Endothelial cell of umbilical vein (primary cell): ENCODE data around the gene TPK1. TPM values are rescaled to one million over a fixed set of nuclear protein-coding genes. Genes with fewer than 3 reads are reported as not detected.

Experiments
- BruUV-seq: library from RNA; stranded (reverse); fragments of 400-500 nt; replicated peaks from 2 replicates; lab custom pipeline; 2021; lab: Mats Ljungman, UMichigan
- CTCF ChIA-PET: fragments of 300-600, 350-600 bp; sonication (Branson Sonifier 250); formaldehyde crosslinking; loops from one replicate; lab custom pipeline; 2021; ENCODE audit warnings: antibody characterized with exemption, inconsistent platforms; lab: Charles Lee
- POLR2A ChIA-PET: fragments of 300-600, 350-600 bp; sonication (Branson Sonifier 250); formaldehyde crosslinking; loops from one replicate; lab custom pipeline; 2021; ENCODE audit warnings: antibody characterized with exemption, inconsistent platforms; lab: Charles Lee
- DNase-seq: peaks from one replicate; pipeline ENCODE4 v3.0.0-alpha.2; 2011; ENCODE audit warnings: low read depth, low spot score
- FAIRE-seq: peaks from 2 replicates; lab custom pipeline; 2011; peaks lifted over from hg19 to GRCh38; lab: Jason Lieb, UNC
- H2AFZ ChIP-seq: 2 replicates; pipeline ENCODE4 v1.6.0; 2012; ENCODE audit warnings: low read depth, low read length, control low read depth, inconsistent platforms
- H3K27ac ChIP-seq: 2 replicates; pipeline ENCODE4 v1.5.1; 2011; ENCODE audit warnings: low read depth, mild to moderate bottlenecking, control low read depth, low read length, moderate library complexity; ENCODE audit not compliant: insufficient read depth
- H3K27me3 ChIP-seq, 2 experiments: 2 replicates each; pipeline versions ENCODE4 v1.6.0 to v1.6.1; 2011; ENCODE audit warnings: low read length in 2 of 2, mixed read lengths in 1 of 2; ENCODE audit not compliant: control insufficient read depth in 2 of 2, insufficient read depth in 2 of 2
- H3K36me3 ChIP-seq, 2 experiments: 2 replicates in 1 of 2; 3 replicates in 1 of 2; pipeline ENCODE4 v1.5.1; 2011; ENCODE audit warnings: low read length in 2 of 2, mild to moderate bottlenecking in 1 of 2, moderate library complexity in 1 of 2; ENCODE audit not compliant: control insufficient read depth in 2 of 2, insufficient read depth in 2 of 2; ENCODE audit errors: extremely low read depth in 1 of 2
- H3K4me1 ChIP-seq: 3 replicates; pipeline ENCODE4 v1.5.1; 2011; ENCODE audit warnings: mild to moderate bottlenecking, low read length; ENCODE audit not compliant: control insufficient read depth, insufficient read depth; ENCODE audit errors: extremely low read depth
- H3K4me2 ChIP-seq: 2 replicates; pipeline ENCODE4 v1.6.1; 2011; ENCODE audit warnings: low read length, control low read depth, mixed read lengths; ENCODE audit not compliant: insufficient read depth
- H3K4me3 ChIP-seq, 3 experiments: fragments of 200-600 bp in 1 of 3; sonication (generic), shearing (Covaris generic) in 1 of 3; replicated peaks in 1 of 3; 2 replicates each; pipeline ENCODE4 v1.5.1; 2011 to 2016; ENCODE audit warnings: control low read depth in 3 of 3, low read length in 3 of 3, mild to moderate bottlenecking in 2 of 3, inconsistent platforms in 1 of 3, low read depth in 1 of 3, moderate library complexity in 1 of 3; ENCODE audit not compliant: insufficient read depth in 1 of 3
- H3K79me2 ChIP-seq: 2 replicates; pipeline ENCODE4 v1.6.0; 2012; ENCODE audit warnings: low read length, inconsistent platforms; ENCODE audit not compliant: control insufficient read depth, insufficient read depth
- H3K9ac ChIP-seq: replicated peaks from 2 replicates; pipeline ENCODE3; 2011; ENCODE audit warnings: low read length, control low read depth; ENCODE audit not compliant: insufficient read depth; ENCODE audit errors: extremely low read depth
- H3K9me1 ChIP-seq: replicated peaks from 3 replicates; pipeline ENCODE4 v1.6.0; 2011; ENCODE audit warnings: mild to moderate bottlenecking, low read length; ENCODE audit not compliant: control insufficient read depth, insufficient read depth; ENCODE audit errors: extremely low read depth
- H3K9me3 ChIP-seq: replicated peaks from 2 replicates; pipeline ENCODE4 v1.5.1; 2012; ENCODE audit warnings: low read length, inconsistent platforms; ENCODE audit not compliant: control insufficient read depth, insufficient read depth
- H4K20me1 ChIP-seq: replicated peaks from 2 replicates; pipeline ENCODE3; 2011; ENCODE audit warnings: mild to moderate bottlenecking, low read length; ENCODE audit not compliant: control insufficient read depth, insufficient read depth; ENCODE audit errors: extremely low read depth
- CTCF ChIP-seq, 2 donors: IDR thresholded peaks; 1 replicate in 1 of 2; 2 replicates in 1 of 2; pipeline ENCODE4 v1.5.1; 2011; ENCODE audit warnings: low read length in 2 of 2, mild to moderate bottlenecking in 2 of 2, moderate library complexity in 2 of 2, control low read depth in 1 of 2, inconsistent platforms in 1 of 2, low read depth in 1 of 2; ENCODE audit not compliant: insufficient read depth in 1 of 2; ENCODE audit errors: extremely low read depth in 1 of 2
- EZH2 ChIP-seq: IDR thresholded peaks from 2 replicates; pipeline ENCODE4 v1.6.1; 2012; ENCODE audit warnings: borderline replicate concordance, low read depth, mild to moderate bottlenecking, moderate library complexity, low read length, inconsistent platforms; ENCODE audit not compliant: severe bottlenecking
- FOS ChIP-seq: IDR thresholded peaks from 2 replicates; pipeline ENCODE4 v1.6.1; 2011; ENCODE audit warnings: mild to moderate bottlenecking, low read length, moderate library complexity, borderline replicate concordance; ENCODE audit not compliant: insufficient read depth
- GATA2 ChIP-seq: IDR thresholded peaks from 2 replicates; pipeline ENCODE4 v1.7.0; 2011; ENCODE audit warnings: low read depth, mild to moderate bottlenecking, moderate library complexity, mixed read lengths, low read length; ENCODE audit not compliant: insufficient read length, insufficient read depth
- JUN ChIP-seq: IDR thresholded peaks from 2 replicates; pipeline ENCODE4 v1.6.1; 2011; ENCODE audit warnings: borderline replicate concordance, low read depth; ENCODE audit not compliant: insufficient read length, insufficient read depth
- MAX ChIP-seq: IDR thresholded peaks from 2 replicates; pipeline ENCODE4 v1.6.1; 2011; ENCODE audit not compliant: insufficient read depth, insufficient read length
- MYC ChIP-seq: IDR thresholded peaks from one replicate; pipeline ENCODE4 v1.6.1; 2011; ENCODE audit warnings: mild to moderate bottlenecking, low read depth, low read length
- POLR2A ChIP-seq: IDR thresholded peaks from 2 replicates; pipeline ENCODE4 v1.6.1; 2012; ENCODE audit warnings: low read depth, mild to moderate bottlenecking, control low read depth, low read length
- POLR2AphosphoS5 ChIP-seq: IDR thresholded peaks from 2 replicates; pipeline ENCODE4 v1.6.1; 2012; ENCODE audit warnings: low read depth, mild to moderate bottlenecking, control low read depth, low read length, moderate library complexity; ENCODE audit not compliant: insufficient read depth
- dilution Hi-C: fragments of 300-500 bp; cut with MboI; formaldehyde crosslinking; loops from one replicate; pipeline ENCODE4 v1.15.0; 2019; ENCODE audit warnings: low sequenced_read_pairs; ENCODE audit not compliant: extremely low pct_ligation_motif_present
- intact Hi-C: fragments of 100-400 bp; cut with micrococcal nuclease; formaldehyde crosslinking; loops from one replicate; pipeline ENCODE4 v1.10.0; 2022
- polyA plus RNA-seq, 4 experiments: library from polyadenylated mRNA; depleted of rRNA in 3 of 4; stranded (reverse) in 3 of 4; unstranded in 1 of 4; fragments of >200 nt; gene quantifications; 2 replicates each; pipeline versions ENCODE4 v1.2.1 to v1.2.3, GENCODE V29; 2011 to 2012; ENCODE audit warnings: missing spikeins in 1 of 4
- total RNA-seq: library from RNA; stranded (reverse); gene quantifications from 2 replicates; pipeline ENCODE4 v1.2.3, GENCODE V29; 2021

TPK1 gene
- total and polyA plus RNA-seq, 2 donors (not counting 3 experiments of a cell fraction or from before 2014, with no cell fraction given): 7.5 to 9.3 TPM

- BruUV-seq: no TSS peak
Measured at GRCh38 chr7:144527051-144527471, 308.8 kb downstream of the TPK1 start.

GRCh38 chr7:144525956-144526355 lies 309.9 kb downstream of the TPK1 start:
- no peak overlapping the region for H3K9ac ChIP-seq
- no peaks in the 10 kb centered on the region for H3K9me1 ChIP-seq
- POLR2A ChIA-PET: no interaction called here
- no peaks in the 10 kb centered on the region for H3K79me2 ChIP-seq
- no peaks in the 10 kb centered on the region for H3K4me1 ChIP-seq
- dilution Hi-C loops: no loop called here
- FAIRE-seq: no peak
- no peak overlapping the region for H3K27ac ChIP-seq
- no peak overlapping the region for H3K4me2 ChIP-seq
- CTCF ChIA-PET: interaction anchor here (0.6 kb wide), 1 partner anchor 53 kb away, joined by 3 read pairs; no protein-coding TSS in a partner anchor
- H3K36me3 ChIP-seq: no peaks in the 10 kb centered on the region
- H3K27me3 ChIP-seq: no peaks in the 10 kb centered on the region
- no peaks in the 10 kb centered on the region for H4K20me1 ChIP-seq
- H3K4me3 ChIP-seq: no peak overlapping the region
- H2AFZ ChIP-seq: no peak overlapping the region
- intact Hi-C loops: no loop called here
- no peaks in the 10 kb centered on the region for H3K9me3 ChIP-seq
- DNase-seq: no peak
- BruUV-seq: no TSS peak
- no peak for TF ChIP-seq POLR2A
- no peak for TF ChIP-seq POLR2AphosphoS5
- TF ChIP-seq MAX: no peak
- no peak for TF ChIP-seq JUN
- TF ChIP-seq MYC: no peak
- TF ChIP-seq EZH2: no peak
- no peak for TF ChIP-seq GATA2
- TF ChIP-seq CTCF (IDR thresholded peaks at IDR 0.05; ENCODE audit: extremely low read depth in 1 of 2, insufficient read depth in 1 of 2, low read depth in 1 of 2, low read length in 2 of 2): no peak

More at GRCh38 chr7:144527051-144527471, 308.8 kb downstream of the TPK1 start:
- dilution Hi-C loops (no loop called here), intact Hi-C loops (no loop called here)
- no peak for TF ChIP-seq FOS
- Histone ChIP-seq H3K79me2 (no peaks in the 10 kb centered on the region), H3K4me3 (no peak overlapping the region), H3K9me3 (no peaks in the 10 kb centered on the region), H3K9ac (no peak overlapping the region), H3K27ac (no peak overlapping the region), H3K4me2 (no peak overlapping the region), H3K9me1 (no peaks in the 10 kb centered on the region), H3K36me3 (no peaks in the 10 kb centered on the region), H2AFZ (no peak overlapping the region), H4K20me1 (no peaks in the 10 kb centered on the region), H3K4me1 (no peaks in the 10 kb centered on the region), H3K27me3 (no peaks in the 10 kb centered on the region)
- FAIRE-seq: no peak
- ChIA-PET CTCF (no interaction called here), POLR2A (no interaction called here)
- no peak for DNase-seq
